GM19193 (cell line): ENCODE measurements around the gene PGAP3.

ENCODE experiments used
- POLR2A ChIP-seq: IDR thresholded peaks from 4 replicates; pipeline ENCODE4 v1.6.1; 2011; ENCODE audit not compliant: insufficient read depth, insufficient read length; ENCODE audit errors: extremely low read depth

Gene PGAP3

DNA sequence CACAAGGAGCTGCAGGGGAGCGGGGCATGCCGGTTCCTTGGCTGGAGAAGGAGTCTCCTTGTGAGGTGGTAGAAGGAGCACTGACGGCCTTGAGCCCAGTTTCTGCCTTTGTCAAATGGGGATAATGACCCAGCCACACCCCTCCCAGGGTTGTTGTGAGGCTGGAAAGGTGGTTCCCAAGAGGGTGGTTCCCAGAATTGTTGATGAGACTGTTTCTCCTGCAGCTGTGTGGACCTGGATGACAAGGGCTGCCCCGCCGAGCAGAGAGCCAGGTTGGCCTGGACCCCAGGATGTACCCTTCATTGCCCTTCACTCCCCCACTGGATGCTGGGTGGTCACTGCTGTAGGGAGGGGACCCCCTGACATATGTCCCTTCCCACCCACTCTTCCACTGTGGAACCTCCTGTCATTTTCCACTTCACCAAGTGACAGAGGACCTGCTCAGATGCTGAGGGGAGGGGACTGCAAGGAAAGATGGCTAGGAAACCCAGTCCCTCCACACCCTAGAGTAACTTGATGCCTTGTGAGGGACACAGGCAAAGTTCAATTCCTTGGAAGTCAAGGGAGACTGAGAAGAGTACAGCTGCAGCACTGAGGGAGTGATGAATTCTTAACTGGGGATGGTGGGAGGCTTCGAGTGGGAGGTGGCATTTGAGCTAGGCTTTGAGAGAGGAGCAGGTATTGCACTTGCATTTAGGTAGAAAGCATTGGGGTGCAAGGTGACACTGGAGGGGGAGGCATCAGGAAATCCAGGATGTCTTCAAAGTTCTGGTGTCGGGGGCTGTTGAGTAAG is 31.9 kb upstream of the PGAP3 start:
- TF ChIP-seq POLR2A: no peak

- no peak for TF ChIP-seq POLR2A
These were observed 29.8 kb upstream of the PGAP3 start for GRCh38 chr17:39717660-39718059.

- no peak for TF ChIP-seq POLR2A
These were observed 29.2 kb upstream of the PGAP3 start for GRCh38 chr17:39716879-39717536.

DNA sequence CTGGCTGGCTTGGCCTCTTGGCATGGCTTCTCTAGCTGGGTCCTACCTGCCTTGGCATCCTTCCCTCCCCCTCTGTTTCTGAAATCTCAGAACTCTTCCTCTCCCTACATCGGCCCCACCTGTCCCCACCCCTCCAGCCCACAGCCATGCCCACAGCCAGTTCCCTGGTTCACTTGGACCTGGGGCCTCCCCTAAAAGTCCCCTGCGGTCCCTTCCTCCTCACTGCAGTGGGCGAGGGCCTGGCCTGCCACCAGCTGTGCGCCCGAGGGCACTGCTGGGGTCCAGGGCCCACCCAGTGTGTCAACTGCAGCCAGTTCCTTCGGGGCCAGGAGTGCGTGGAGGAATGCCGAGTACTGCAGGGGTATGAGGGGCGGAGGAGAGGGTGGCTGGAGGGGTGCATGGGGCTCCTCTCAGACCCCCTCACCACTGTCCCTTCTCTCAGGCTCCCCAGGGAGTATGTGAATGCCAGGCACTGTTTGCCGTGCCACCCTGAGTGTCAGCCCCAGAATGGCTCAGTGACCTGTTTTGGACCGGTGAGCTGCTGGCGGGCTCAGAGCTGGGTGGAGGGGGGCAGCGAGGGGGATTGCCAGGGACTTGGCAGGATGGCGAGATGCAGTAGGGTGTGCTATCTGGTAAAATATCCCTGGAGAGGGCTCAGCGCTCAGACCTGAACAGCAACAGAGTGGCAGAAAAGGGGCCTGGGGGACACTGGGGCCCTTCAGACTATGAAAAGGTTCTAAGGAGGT is 28.4 kb upstream of the PGAP3 start:
- no peak for TF ChIP-seq POLR2A

DNA sequence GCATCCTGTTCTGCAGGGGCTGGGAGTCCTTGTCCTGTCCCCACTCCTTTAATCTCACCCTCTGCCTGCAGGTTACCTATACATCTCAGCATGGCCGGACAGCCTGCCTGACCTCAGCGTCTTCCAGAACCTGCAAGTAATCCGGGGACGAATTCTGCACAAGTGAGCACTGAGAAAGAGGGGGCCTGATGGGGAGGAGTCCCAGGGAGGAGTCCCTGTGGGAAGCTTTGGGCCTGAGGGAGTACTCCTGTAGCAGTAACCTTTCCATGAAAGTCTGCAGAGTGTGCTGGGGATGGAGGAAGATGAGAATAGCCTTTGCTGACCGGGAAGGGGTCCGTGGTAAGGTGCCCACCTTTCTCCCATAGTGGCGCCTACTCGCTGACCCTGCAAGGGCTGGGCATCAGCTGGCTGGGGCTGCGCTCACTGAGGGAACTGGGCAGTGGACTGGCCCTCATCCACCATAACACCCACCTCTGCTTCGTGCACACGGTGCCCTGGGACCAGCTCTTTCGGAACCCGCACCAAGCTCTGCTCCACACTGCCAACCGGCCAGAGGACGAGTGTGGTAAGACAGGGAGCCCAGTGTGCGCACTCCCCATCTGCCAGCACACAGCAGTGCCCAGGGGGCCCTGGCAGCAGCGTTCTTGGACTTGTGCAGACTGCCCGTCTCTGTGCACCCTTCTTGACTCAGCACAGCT is 27.7 kb upstream of the PGAP3 start:
- TF ChIP-seq POLR2A: no peak

- TF ChIP-seq POLR2A: no peak
These were observed 26.4 kb upstream of the PGAP3 start for GRCh38 chr17:39714234-39714633.

- TF ChIP-seq POLR2A: no peak
These were observed 24.0 kb upstream of the PGAP3 start for GRCh38 chr17:39711851-39712250.

DNA sequence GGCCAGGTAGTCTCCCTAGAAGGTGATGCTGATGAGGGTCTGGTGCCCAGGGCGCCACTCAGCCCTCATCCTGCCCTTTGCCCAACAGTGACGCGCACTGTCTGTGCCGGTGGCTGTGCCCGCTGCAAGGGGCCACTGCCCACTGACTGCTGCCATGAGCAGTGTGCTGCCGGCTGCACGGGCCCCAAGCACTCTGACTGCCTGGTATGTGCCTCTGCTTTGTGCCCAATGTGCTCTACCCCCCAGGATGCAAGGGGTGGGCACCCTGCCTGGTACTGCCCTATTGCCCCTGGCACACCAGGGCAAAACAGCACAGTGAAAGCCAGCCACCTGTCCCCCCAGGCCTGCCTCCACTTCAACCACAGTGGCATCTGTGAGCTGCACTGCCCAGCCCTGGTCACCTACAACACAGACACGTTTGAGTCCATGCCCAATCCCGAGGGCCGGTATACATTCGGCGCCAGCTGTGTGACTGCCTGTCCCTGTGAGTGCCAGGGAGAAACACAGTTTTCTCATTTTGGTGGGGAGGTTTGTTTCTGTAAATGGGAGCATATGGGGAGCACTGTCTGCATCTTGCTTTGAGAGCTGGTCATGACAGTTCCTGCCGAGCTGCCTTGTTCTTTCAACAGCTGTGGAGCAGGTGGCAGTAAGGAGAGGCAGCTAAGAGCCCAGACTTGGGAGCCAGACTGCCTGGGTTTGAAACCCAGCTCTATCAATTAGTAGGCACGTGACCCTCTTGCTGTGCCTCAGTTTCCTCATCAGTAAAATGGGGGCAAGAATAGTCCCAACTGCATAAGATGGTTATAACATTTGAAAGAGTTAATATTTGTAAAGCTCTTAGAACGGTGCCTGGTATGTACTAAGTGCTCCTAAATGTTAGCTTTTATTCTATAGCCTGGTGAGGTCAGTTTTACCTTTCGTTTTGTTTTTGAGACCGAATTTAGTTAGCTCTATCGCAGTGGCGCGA is 22.4 kb upstream of the PGAP3 start:
- TF ChIP-seq POLR2A: no peak

GRCh38 chr17:39709319-39709997 is 21.6 kb upstream of the PGAP3 start:
- no peak for TF ChIP-seq POLR2A

DNA sequence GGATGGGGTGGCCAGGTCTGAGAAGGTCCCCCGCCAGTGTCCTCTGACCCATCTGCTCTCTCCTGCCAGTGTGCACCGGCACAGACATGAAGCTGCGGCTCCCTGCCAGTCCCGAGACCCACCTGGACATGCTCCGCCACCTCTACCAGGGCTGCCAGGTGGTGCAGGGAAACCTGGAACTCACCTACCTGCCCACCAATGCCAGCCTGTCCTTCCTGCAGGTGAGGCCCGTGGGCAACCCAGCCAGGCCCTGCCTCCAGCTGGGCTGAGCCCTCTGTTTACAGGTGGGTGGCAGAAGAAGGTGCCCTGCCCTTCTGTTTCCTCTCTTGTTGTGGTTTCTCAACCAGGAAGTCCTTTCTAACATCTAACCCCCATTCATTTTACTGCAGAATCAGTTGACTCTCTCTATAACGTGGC is 19.1 kb upstream of the PGAP3 start:
- no peak for TF ChIP-seq POLR2A

DNA sequence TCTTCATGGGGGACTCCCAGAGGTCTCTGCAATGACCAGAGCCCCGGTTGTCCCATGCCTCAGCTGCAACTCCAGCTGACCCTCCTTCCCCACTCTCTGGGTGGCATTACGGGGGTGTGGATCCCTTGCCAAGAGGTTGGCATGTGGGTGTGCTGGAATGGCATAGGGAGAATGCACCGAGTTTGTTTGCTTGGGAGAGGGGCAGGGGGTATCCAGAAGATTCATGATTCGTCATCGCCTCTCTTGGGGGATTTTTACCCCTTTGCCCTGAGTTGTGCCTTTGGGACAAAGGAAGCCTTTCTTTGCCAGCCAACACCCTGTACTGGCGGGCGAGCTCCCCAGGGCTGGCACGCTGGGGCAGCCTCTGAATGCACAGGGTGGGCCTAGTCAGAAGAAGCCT is 18.5 kb upstream of the PGAP3 start:
- no peak for TF ChIP-seq POLR2A

DNA sequence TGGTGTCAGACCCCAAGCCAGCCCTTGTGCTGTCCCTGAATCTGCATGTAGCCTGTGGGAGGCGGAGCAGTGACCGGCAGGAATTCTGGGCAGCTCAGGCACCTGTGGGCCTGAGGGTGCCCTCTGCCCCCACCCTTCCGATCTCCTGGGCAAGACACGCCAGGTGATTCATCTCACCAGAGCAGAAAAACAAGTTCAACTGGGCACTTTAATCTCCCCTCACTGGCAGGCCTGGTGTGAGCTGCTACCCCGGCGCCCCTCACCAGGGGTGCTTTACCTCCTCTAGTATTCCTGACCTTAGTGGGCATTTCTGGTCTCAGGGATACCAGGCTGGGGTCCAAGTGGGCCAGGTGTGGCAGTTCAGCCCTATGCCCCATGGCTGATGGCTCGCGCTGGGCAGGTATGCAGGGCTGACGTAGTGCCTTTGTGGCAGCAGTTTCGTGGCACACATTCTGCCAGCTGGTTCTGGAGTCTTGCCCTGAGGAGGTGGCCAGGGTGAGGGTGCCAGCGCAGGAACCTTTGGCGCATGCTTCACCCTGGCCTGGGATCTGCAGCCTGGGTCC is 18.0 kb upstream of the PGAP3 start:
- no peak for TF ChIP-seq POLR2A
